IPS DF 4.7 (cell line): ENCODE measurements around the gene ANKRD13D.

Experiments used
- DNase-seq: peaks from one replicate; pipeline ENCODE4 v3.0.0-alpha.2; 2013; ENCODE audit warnings: low spot score; ENCODE audit errors: extremely low read depth

The ANKRD13D gene

GRCh38 chr11:67273260-67273990 is 15.7 kb upstream of the ANKRD13D start:
- no peak for DNase-seq

GRCh38 chr11:67274768-67275605 is 14.1 kb upstream of the ANKRD13D start:
- DNase-seq, result no peak

GRCh38 chr11:67275606-67276409 is 13.3 kb upstream of the ANKRD13D start:
- no peak for DNase-seq

- no peak for DNase-seq
Observed at GRCh38 chr11:67276781-67277230, 12.3 kb upstream of the ANKRD13D start.

- no peak for DNase-seq
Observed at GRCh38 chr11:67277231-67277961, 11.7 kb upstream of the ANKRD13D start.

GRCh38 chr11:67278135-67278938 is 10.8 kb upstream of the ANKRD13D start:
- no peak for DNase-seq

GRCh38 chr11:67278939-67279588 is 10.0 kb upstream of the ANKRD13D start:
- no peak for DNase-seq

- no peak for DNase-seq
Observed at GRCh38 chr11:67279589-67280340, 9.3 kb upstream of the ANKRD13D start.

- no peak for DNase-seq
Observed at GRCh38 chr11:67280341-67280787, 8.7 kb upstream of the ANKRD13D start.

- no peak for DNase-seq
Observed at GRCh38 chr11:67280788-67281551, 8.1 kb upstream of the ANKRD13D start.

GRCh38 chr11:67281552-67282150 is 7.5 kb upstream of the ANKRD13D start:
- no peak for DNase-seq

- DNase-seq, result no peak
Observed at GRCh38 chr11:67282155-67282875, 6.8 kb upstream of the ANKRD13D start.

- DNase-seq, result no peak
Observed at GRCh38 chr11:67282876-67283371, 6.2 kb upstream of the ANKRD13D start.

GRCh38 chr11:67283481-67283963 is 5.6 kb upstream of the ANKRD13D start:
- no peak for DNase-seq

GRCh38 chr11:67284811-67285540 is 4.1 kb upstream of the ANKRD13D start:
- DNase-seq, result no peak
